GM19468 (cell line): Measurements from ENCODE around the gene CD84.
"Not testable (repeated sequence)": the region's sequence is repeated elsewhere in the genome, so short reads cannot be mapped to it uniquely, and the experiment has no call there.

ENCODE experiments used
- ATAC-seq: cut with Tn5 transposase; IDR thresholded peaks from one replicate; pipeline ENCODE4 v1.9.1; 2021; ENCODE audit warnings: mild to moderate bottlenecking, moderate library complexity, moderate number of reproducible peaks; ENCODE audit not compliant: unreplicated experiment; ENCODE audit errors: extremely low read depth

Gene CD84

DNA sequence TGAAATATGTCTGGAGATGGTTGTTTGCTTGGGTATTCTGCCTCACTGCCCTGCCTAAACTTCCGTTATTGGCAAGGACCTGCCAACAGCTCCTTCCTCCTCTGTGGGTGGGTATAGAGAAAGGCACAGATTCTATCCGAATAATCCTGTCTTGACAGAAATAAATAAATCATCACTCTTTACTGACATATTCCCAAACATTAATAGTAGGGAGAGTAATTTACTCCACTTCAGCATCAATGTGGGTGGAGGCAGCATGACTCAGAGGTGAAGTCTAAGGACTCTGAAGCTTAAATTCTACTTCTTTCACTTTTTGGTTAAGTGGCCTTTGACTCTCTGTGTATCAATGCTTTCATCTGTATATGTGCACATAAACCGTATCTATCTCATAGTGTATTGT, 2.9 kb downstream of the CD84 start:
- ATAC-seq: no peak

DNA sequence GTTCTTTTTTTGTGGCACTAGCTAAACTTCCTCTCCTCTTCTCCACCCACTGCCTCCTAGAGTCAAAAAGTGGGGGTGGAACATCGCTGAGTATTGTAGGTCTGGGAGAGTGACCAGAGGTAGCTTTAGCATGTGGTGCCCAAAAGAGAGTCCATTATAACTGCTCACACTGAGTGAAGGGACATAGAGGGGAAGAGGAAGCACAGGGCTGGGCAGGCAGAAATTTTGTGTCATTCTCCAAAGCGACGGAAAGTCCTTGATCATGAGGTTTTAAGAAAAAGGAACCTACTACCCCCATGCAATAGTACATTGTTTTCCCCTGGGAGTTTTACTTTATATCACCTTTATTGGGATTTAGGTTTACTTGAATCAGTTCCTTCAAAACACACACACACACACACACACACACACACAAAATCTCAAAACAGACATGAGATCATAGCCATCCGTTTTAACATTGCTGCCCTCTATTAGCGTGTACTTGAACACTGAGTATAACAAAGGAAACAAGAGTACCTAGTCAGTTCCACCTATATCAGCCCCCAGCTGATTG, 4.1 kb downstream of the CD84 start:
- no peak for ATAC-seq

DNA sequence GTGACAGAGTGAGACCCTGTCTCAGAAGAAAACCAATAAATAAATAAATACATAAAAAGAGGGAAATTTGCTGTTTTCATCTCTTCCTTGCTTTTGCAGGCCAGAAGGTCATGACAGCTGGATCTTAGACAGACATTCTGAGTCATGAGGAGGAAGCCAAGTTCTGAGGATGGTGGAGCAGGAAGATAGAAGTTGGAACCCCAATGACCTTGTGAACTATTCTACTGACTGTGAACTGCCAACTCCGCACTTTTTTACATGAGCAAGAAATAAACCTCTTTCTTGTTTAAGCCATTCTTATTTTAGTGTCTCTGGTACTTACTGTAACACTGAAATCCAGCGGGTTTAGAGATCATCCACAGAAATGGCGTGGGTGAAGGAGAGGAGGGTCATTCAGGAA, 8.5 kb downstream of the CD84 start:
- ATAC-seq: no peak

DNA sequence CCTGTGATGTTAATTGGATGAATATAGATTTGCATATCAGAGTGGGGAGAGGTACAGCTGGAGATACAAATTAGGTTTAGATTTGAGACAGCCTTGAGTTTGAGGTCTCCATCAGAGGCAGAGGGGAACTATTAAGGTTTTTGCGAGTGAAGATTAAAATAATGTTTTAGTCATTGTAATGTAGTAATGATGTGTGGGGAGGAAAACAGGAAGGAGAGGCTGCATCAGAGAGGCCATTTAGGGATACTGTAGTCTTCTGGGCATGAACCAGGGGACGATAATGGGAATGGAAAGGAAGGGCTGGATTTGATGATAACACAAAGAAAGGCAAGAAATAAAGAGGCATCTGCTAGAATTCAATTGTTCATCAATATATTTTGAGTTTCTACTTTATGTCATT, 9.5 kb downstream of the CD84 start:
- ATAC-seq: no peak

DNA sequence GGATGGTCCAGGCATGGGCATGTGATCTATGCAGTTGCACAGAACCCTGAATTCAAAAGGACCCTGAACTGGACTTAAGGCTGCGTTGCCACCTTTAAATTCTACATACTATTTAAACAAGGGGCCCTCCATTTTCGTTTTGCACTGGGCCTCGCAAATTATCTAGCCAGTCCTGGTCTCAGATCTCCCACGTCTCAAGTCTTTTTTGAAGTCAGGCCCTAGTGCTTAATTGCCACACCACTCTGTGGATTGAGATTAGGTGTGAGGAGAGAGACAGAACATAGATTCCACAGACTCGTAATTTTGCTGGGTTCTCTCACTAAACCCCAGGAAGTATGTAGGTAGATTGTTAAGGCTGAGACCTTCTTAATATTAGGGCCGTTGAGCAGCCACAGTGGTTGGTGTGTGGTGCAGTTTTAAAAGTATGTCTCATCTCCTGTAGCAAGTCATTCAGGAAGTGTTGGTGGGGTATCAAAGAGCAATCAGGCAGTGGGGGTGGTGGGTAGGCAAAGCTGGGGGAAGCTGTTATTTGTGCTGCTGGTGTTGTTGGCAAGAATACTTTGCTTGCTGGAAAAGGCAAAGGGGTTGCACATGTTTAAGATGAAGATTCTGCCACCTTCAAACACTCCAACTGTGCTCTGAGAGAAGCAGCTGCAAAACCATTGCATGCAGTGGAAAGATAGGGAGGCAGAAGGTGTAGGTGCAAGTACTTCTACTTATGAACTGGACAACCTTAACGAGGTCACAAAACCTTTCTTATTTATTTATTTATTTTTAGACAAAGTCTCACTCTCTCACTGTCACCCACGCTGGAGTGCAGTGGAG, 11.2 kb downstream of the CD84 start:
- no peak for ATAC-seq

DNA sequence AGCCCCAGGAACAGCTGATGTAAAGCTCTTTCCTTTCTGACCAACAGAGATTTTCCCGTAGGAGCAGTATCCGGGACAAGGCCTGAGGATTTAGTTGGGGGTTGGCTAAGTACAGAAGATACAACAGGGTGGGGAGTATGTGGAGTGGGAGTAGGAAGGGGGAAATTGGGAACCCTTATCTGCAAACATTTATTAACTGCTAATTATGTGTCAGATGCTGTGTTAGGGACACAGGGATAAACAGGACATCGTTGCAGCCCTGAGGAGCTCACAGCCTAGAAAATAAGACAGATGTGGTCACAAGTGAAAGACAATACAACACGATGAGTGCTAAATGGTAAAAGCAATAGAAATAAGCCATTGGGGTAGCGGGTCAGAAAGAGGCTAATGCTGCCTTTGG, 12.0 kb downstream of the CD84 start:
- ATAC-seq: no peak

DNA sequence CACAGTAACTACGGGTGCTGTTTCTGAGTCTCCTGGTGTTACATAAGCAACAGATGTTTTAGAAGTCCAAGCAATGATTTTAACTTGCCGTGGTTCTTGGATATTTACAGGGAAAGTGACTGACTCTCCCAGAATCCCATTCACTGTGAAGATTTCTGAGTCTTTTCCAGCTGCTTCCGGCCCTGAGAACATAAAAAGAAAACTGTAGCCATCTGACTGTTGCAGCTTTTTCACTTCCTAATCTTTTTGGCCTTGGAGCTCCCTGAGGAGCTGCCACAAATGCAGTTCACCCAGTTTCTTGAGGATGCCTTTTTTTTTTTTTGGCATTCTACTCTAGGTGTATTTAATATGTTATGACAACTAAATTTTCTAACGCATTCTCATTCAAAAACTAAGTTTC, 13.7 kb downstream of the CD84 start:
- ATAC-seq: no peak

DNA sequence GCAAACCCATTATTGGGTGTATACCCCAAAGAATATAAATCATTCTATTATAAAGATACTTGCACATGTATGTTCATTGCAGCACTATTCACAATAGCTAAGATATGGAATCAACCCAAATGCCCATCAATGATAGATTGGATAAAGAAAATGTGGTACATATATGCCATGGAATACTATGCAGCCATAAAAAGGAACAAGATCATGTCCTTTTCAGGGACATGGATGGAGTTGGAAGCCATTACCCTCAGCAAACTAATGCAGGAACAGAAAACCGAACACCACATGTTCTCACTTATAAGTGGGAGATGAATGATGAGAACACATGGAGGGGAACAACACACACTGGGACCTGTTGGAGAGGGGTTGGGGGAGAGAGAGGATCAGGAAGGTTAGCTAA, 16.1 kb downstream of the CD84 start:
- not testable (repeated sequence) for ATAC-seq

DNA sequence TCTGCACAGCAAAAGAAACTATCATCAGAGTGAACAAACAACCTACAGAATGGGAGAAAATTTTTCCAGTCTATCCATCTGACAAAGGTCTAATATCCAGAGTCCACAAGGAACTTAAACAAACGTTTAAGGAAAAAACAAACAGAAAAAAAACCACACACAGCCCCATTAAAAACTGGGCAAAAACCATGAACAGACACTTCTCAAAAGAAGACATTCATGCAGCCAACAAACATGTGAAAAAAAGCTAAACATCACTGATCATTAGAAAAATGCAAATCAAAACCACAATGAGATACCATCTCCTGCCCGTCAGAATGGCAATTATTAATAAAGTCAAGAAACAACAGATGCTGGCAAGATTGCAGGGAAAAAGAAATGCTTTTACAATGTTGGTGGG, 16.6 kb downstream of the CD84 start:
- not testable (repeated sequence) for ATAC-seq

DNA sequence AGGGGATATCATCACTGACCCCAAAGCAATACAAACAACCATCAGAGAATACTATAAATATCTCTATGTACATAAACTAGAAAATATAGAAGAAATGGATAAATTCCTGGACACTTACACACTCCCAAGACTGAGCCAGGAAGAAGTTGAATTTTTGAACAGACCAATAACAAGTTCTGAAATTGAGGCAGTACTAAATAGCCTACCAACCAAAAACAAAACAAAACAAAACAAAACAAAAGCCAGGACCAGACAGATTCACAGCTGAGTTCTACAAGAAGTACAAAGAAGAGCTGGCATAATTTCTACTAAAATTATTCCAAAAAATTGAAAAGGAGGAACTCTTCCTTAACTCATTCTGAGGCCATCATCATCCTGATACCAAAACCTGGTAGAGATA, 18.5 kb downstream of the CD84 start:
- no peak for ATAC-seq

DNA sequence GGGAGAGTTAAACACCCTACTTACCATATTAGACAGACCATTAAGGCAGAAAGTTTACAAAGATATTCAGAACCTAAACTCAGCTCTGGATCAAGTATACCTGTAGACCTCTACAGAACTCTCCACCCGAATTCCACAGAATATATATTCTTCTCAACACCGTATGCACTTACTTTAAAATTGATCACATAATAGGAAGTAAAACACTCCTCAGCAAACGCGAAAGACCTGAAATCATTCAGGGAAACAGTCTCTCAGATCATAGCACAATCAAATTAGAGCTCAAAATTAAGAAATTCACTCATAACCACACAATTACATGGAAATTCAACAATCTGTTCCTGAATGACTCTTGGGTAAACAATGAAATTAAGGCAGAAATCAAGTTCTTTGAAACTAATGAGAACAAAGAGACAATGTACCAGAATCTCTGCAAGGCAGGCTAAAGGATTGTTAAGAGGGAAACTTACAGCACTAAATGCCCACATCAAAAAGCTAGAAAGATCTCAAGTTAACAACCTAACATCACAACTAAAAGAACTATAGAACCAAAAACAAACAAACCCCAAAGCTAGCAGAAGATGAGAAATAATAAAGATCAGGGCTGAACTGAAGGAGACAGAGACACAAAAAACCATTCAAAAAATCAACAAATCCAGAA, 19.1 kb downstream of the CD84 start:
- ATAC-seq: no peak

DNA sequence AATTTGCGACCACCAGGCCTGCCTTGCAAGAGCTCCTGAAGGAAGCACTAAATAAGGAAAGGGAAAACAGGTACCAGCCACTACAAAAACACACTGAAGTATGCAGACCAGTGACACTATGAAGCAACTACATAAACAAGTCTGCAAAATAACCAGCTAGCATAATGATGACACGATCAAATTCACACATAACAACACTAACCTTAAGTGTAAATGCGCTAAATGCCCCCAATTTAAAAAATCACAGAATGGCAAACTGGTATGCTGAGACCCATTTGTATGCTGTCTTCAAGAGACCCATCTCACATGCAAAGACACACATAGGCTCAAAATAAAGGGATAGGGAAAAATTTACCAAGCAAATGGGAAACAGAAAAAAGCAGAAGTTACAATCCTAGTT, 19.9 kb downstream of the CD84 start:
- ATAC-seq: not testable (repeated sequence)

DNA sequence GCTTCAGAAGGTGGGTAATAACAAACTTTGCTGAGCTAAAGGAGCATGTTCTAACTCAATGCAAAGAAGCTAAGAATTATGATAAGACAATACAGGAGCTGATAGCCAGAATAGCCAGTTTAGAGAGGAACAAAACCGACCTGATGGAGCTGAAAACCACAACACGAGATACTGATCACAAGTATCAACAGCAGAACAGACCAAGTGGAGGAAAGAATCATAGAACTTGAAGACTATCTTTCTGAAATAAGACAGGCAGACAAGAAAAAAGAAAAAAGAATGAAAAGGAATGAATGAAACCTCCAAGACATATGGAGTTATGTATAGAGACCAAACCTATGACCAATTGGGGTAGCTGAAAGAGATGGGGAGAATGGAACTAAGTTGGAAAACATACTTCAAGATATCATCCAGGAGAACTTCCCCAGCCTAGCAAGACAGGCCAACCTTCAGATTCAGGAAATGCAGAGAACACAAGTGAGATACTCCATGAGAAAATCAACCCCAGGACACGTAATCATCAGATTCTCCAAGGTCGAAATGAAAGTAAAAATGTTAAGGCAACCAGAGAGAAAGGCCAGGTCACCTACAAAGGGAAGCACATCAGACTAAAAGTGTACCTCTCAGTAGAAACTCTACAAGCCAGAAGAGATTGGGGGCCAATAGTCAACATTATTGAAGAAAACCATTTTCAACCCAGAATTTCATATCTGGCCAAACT, 20.5 kb downstream of the CD84 start:
- no peak for ATAC-seq

DNA sequence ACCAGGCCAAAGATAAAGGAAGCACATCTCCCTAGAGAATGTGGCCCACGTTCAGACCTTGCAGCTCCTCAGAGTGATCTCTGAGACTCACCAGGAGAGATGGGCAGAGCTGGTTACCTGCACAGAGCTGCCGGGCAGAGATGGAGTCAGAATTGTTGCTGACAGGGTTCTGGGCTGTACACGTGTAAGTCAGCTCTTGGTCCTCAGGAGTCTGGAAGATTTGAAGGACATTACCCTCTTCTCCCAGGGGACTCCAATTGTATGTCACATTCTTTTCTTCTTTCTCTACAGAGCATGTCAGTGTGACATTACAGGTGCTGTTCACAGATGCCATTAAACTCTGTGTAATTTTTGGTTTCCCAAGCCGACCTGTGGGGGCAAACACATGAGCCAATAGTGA, 25.5 kb downstream of the CD84 start:
- no peak for ATAC-seq

DNA sequence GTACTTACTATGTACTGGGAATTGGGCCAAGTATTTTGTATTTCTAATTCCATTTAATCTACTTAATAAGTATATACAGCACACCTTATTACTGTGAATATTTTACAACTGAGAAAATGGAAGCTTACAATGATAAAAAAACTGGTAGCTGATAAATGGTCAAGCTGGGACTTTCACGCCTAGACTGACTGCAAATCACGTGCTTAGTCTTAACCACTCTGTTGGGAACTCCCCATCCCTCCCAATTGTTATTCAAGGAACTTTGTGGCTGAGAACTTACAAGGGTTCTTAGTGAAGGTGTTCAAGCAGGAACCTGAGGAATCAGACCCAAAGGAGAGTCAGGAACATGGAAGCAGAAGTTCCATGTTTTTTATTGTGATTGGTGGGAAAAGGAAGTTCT, 26.9 kb downstream of the CD84 start:
- no peak for ATAC-seq

DNA sequence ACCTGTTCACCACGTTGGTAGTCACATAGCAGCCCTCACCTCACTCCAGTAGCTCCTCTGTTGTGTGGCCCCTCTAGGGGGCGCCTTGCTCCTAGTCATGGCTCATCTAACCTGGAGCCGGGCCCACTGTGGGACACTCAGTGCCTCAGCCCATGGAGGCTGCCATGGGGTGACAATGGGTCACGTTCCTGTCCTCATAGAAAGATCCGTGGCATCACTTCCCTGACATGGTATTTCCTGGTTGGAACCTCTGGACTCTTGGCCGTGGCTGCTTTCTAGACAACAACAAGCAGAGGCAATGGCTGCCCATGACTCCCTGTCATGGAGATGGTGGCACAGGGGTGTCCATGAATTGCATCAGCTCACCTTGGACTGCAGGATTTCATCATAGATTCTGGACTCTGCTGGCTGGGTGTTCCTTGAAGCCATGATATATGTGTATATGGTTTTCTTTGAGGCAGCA, 28.7 kb downstream of the CD84 start:
- ATAC-seq: no peak

DNA sequence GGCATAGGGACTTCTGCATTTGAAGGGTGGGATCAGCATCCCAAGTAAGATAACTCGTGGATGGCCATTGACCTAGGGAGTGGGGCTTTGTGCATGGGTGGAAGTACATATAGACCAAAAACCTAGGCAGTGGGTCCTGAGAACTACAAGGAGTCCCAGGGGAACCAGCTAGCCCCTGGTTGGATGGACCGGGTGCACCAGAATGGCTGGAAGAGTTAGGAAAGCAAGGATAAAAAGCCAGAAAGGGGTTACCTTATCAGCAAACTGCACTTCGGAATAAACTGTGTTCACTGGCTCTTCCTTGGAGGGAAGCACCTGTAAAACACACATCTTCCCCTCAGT, 29.7 kb downstream of the CD84 start:
- no peak for ATAC-seq

DNA sequence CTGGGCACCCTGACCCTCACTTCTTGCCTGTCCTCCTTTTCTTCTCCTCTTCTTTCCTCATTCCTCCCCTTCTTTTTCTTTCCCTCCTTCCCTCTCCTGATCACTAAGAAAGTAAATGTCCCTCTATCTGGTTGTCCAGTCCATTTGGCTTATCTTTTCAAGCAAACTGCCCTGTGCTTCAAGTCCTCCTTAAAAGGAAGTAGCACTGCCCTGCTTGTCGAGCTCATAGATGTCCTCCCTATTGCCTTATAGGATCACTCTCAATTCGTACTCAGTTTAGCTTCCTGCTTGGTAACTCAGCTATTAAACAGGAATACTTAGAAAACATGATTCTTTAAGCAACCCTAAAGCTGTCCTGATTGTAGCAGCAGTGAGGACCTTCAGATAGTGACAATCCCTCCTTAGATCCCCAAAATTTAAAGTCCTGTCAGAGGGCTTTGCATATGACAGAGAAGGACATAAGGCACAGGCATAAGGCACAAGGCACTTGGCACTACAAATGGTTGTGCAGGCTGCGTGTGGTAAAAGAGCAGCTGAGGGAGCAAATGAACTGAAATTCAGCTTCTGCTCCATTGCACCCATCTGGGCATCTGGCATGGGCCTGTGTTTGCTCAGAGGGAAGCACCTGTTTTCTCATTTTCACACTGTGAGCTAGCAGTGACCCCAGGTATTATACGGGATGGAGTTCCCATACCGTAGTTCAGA, 30.2 kb downstream of the CD84 start:
- peak; percentile 28 for ATAC-seq

DNA sequence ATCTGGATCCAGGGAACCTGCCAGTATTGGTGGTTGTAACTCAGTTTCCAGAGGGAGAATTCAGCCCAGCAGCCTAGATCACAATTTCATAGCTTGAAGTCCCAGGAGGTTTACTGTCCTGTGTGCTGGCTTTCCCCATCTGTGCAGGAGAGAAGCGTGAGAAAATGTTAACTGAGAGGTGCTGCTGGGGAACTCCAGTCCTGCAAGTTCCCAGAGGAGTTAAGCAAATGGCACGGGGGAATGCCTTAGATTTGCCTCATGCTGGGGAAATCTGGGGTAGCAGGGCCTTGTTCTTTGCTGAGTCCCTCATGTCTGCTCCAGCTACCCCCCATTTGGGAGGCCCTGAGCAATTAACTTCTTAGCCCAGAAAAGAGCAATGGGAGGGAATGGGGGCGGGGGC, 31.1 kb downstream of the CD84 start:
- ATAC-seq: peak; percentile 27

DNA sequence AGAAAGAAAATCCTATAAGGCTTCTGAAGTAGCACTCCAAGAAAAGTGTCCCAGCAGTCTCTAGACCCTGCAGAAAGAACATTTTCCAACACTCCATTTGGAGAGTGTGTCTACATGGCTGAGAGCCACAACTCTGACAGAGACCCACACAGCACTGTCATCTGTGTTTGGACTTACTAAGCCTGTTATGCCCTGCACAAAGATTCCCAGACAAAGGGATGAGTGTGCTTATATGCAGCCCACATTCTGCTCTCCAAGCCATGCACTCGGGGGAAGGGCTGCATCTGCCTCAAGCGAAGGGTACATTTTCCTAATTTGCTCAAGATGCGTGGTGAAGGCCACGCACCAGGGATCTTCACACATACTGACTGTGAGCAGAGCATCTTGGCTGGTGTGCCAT, 31.9 kb downstream of the CD84 start:
- no peak for ATAC-seq
